Body of pancreas (tissue), 4 donors: ENCODE results near the gene CHST1.

Experiments used
- POLR2A ChIP-seq, 3 donors: fragments of 450-650 bp; IDR thresholded peaks; one replicate each; pipeline ENCODE4 v1.6.1; 2016; ENCODE audit warnings: antibody characterized with exemption in 3 of 3, mild to moderate bottlenecking in 2 of 3
- TF ChIP-seq, protein P1 (sequence below), 7 experiments: fragments of 450-650 bp in 4 of 7; fragments of 200-600 bp in 3 of 7; sonication (generic) in 3 of 7; IDR thresholded peaks; one replicate each; pipeline ENCODE4 v1.5.1; 2016 to 2019; ENCODE audit warnings: antibody characterized with exemption in 7 of 7

DNA sequence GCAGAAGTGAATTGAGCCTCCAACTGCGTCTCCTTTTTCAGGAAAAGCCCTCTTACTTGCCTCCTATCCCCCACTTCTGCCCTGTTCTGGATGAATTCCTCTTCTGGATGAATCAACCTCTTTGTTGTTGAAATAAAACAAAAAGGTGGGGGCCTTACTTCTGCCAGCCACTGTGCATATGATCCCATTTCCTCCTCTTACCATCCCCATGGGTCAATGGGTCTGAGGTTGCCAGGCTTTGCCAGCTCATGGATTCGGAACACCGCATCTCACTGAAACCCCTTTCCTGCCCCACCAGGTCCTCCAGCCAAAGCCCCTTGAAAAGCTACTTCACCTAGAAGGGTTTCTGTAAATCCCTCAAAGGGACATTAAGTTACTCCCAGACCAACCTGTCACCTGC is 3.7 kb upstream of the CHST1 start:
- TF ChIP-seq, protein P1, sequence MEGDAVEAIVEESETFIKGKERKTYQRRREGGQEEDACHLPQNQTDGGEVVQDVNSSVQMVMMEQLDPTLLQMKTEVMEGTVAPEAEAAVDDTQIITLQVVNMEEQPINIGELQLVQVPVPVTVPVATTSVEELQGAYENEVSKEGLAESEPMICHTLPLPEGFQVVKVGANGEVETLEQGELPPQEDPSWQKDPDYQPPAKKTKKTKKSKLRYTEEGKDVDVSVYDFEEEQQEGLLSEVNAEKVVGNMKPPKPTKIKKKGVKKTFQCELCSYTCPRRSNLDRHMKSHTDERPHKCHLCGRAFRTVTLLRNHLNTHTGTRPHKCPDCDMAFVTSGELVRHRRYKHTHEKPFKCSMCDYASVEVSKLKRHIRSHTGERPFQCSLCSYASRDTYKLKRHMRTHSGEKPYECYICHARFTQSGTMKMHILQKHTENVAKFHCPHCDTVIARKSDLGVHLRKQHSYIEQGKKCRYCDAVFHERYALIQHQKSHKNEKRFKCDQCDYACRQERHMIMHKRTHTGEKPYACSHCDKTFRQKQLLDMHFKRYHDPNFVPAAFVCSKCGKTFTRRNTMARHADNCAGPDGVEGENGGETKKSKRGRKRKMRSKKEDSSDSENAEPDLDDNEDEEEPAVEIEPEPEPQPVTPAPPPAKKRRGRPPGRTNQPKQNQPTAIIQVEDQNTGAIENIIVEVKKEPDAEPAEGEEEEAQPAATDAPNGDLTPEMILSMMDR (IDR thresholded peaks at IDR 0.05) = no peak
- TF ChIP-seq POLR2A (IDR thresholded peaks at IDR 0.05) = no peak
